ENCODE measurements around the gene PRKN.

- TF ChIP-seq CTCF (IDR thresholded peaks at IDR 0.05; ENCODE audit: insufficient read depth, low read depth, low read length) = no peak
- no peak for TF ChIP-seq EZH2 (IDR thresholded peaks at IDR 0.05; ENCODE audit: insufficient read depth, low read length)
These were observed 781.1 kb downstream of the PRKN start for GRCh38 chr6:161946461-161946860.
